Measurements from ENCODE around the gene DNAJC5.

GRCh38 chr20:63932606-63933160 is 37.8 kb downstream of the DNAJC5 start:
- no peak for TF ChIP-seq CTCF (conservative IDR thresholded peaks at IDR 0.05 in 1 of 2, IDR thresholded peaks at IDR 0.05 in 1 of 2; ENCODE audit: extremely low read depth in 1 of 2, insufficient read depth in 1 of 2, low read depth in 1 of 2, low read length in 2 of 2)
- TF ChIP-seq EZH2 (IDR thresholded peaks at IDR 0.05; ENCODE audit: borderline replicate concordance, low read length): no peak

All from mammary epithelial cell (primary cell).